ENCODE data around the gene KLF13.

KLF13 gene

DNA sequence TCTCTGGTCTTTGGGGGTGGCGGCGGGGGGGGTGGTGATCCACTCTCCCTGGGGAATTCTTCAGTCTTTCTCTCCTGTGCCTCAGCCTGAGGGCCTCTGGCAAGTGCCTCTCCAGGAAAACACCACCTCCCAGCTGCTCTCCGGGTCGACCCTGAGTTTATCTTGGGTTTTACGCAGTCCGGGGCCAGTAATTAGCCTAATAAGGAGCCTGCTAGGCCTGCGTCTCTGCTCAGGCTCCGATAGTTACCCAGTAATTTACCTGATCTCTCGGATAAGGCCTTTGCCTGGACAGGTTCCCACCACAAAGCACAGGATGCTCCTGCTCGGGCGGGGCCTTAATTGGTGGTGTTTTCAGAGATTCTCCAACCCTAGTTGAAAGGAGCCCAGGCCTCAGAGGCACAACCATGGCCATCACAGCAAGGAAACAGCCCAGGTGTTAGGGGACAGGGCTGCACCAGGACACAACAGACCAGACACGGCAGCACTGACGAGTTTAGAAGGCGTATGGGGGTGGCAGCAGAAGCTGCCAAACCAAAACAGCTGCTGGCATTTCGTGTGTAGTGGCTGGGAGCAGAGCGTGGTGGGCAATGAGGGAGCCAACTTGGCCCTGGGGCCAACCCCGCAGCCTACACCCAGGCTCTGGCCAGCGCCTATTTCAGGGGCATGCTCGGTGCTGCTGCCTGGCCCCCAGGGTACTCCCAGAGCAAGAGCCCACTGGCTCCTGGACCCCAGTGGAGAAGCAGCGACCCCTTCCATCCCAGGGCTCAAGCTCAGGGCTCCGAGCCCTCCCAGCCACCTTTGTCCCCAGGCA lies 71.4 kb downstream of the KLF13 start:
- Histone ChIP-seq H3K4me2 (ENCODE audit: low read length) (peak overlapping the region; percentile 52), H3K79me2 (ENCODE audit: control insufficient read depth, low read length) (no peaks in the 10 kb centered on the region), H3K9me2 (replicated peaks; ENCODE audit: control insufficient read depth, low read length) (no peaks in the 10 kb centered on the region), H3K36me3 (ENCODE audit: control insufficient read depth, low read length) (no peaks in the 10 kb centered on the region), H3K27ac (ENCODE audit: low read depth, low read length) (no peak overlapping the region), H4K20me1 (ENCODE audit: control insufficient read depth, insufficient read depth, low read depth, low read length) (no peaks in the 10 kb centered on the region), H3K9me3 (ENCODE audit: control insufficient read depth, insufficient read depth, low read length) (no peaks in the 10 kb centered on the region), H3F3A (ENCODE audit: control insufficient read depth, insufficient read depth) (peaks cover 4% of the 10 kb centered on the region), H3K27me3 (ENCODE audit: control insufficient read depth, low read length) (peaks cover 4% of the 10 kb centered on the region), H3K4me1 (ENCODE audit: control insufficient read depth, low read length) (peaks cover 31% of the 10 kb centered on the region), H3K4me3 (ENCODE audit: low read length) (no peak overlapping the region)
- no peak for TF ChIP-seq EZH2phosphoT487 (IDR thresholded peaks at IDR 0.05; ENCODE audit: borderline replicate concordance, low read length)
- TF ChIP-seq, protein P1, sequence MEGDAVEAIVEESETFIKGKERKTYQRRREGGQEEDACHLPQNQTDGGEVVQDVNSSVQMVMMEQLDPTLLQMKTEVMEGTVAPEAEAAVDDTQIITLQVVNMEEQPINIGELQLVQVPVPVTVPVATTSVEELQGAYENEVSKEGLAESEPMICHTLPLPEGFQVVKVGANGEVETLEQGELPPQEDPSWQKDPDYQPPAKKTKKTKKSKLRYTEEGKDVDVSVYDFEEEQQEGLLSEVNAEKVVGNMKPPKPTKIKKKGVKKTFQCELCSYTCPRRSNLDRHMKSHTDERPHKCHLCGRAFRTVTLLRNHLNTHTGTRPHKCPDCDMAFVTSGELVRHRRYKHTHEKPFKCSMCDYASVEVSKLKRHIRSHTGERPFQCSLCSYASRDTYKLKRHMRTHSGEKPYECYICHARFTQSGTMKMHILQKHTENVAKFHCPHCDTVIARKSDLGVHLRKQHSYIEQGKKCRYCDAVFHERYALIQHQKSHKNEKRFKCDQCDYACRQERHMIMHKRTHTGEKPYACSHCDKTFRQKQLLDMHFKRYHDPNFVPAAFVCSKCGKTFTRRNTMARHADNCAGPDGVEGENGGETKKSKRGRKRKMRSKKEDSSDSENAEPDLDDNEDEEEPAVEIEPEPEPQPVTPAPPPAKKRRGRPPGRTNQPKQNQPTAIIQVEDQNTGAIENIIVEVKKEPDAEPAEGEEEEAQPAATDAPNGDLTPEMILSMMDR (IDR thresholded peaks at IDR 0.05; ENCODE audit: low read depth, low read length, poor library complexity, severe bottlenecking), result no peak

DNA sequence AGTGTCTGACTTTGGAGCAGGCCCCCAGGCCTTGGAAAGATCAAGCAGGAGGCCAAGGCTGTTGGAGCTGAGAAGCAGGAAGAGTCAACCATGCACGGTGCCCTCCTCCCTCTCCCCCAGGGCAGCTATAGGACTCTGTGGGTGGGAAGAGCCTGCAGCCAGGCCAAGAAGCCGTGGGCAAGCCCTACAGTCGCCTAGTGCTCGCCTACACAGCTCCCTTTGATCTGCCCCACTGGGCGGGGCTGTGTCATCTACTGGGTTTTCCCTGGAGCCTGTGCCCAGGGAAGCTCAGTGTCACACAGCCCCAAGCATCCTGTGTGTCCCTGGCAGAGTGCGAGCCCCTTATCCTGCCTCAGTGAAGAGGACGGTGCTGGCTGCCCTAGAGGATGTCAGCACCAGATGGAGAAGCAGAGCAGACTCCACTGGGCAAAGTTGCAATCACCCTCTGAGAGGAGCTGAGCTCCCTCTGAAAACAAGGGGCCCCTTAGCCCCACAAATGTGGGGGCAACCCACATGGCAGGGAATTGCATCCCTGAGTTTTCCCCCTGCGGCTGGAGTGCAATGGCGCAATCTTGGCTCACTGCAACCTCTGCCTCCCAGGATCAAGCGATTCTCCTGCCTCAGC lies 72.2 kb downstream of the KLF13 start:
- H3K4me2 ChIP-seq (ENCODE audit: low read length), result no peak overlapping the region
- H3K4me3 ChIP-seq (ENCODE audit: low read length), result no peak overlapping the region
- TF ChIP-seq EZH2phosphoT487 (IDR thresholded peaks at IDR 0.05; ENCODE audit: borderline replicate concordance, low read length), result no peak
- TF ChIP-seq, protein P1 (IDR thresholded peaks at IDR 0.05; ENCODE audit: low read depth, low read length, poor library complexity, severe bottlenecking), result no peak
- H3K36me3 ChIP-seq (ENCODE audit: control insufficient read depth, low read length), result no peaks in the 10 kb centered on the region
- H3K9me2 ChIP-seq (replicated peaks; ENCODE audit: control insufficient read depth, low read length), result no peaks in the 10 kb centered on the region
- H3K27me3 ChIP-seq (ENCODE audit: control insufficient read depth, low read length), result no peaks in the 10 kb centered on the region
- H3K27ac ChIP-seq (ENCODE audit: low read depth, low read length), result no peak overlapping the region
- H4K20me1 ChIP-seq (ENCODE audit: control insufficient read depth, insufficient read depth, low read depth, low read length), result no peaks in the 10 kb centered on the region
- no peaks in the 10 kb centered on the region for H3K79me2 ChIP-seq (ENCODE audit: control insufficient read depth, low read length)
- H3K9me3 ChIP-seq (ENCODE audit: control insufficient read depth, insufficient read depth, low read length), result peaks cover 2% of the 10 kb centered on the region; the same call in 1 of the 2 replicates
- H3K4me1 ChIP-seq (ENCODE audit: control insufficient read depth, low read length), result peaks cover 26% of the 10 kb centered on the region
- H3F3A ChIP-seq (ENCODE audit: control insufficient read depth, insufficient read depth), result peaks cover 4% of the 10 kb centered on the region

DNA sequence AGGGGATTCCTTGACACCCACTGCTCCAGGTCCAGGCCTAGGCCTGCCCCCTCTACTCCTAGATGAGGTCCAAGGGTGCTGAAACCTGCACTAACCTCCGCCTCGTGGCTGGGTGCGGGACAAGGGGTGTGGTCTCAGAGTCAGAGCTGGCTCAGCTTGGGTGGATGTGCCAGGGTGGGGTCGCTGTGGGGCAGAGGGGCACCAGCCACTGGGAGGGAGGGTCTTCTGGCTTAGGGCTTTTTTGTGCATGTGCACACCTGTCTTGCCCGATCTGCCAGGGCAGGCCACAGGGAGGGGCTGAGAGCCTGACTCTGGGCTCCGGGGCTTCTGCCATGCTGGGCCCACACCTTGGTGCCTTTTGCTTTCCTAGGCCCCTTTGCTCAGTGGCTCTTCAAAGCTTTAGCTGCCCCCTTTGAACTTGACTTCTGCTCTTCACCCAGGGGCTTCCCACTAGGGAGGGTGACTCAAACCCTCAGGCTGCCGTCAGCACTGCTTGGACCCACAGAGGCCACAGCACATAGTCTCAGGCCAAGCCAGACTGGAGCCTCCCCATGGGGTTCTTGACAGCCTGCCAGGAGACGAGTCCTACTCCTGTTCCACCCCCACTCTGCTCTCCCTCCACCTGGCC lies 73.0 kb downstream of the KLF13 start:
- Histone ChIP-seq H3K79me2 (ENCODE audit: control insufficient read depth, low read length) (no peaks in the 10 kb centered on the region), H3K9me2 (replicated peaks; ENCODE audit: control insufficient read depth, low read length) (no peaks in the 10 kb centered on the region), H3K9me3 (ENCODE audit: control insufficient read depth, insufficient read depth, low read length) (peaks cover 7% of the 10 kb centered on the region; the same call in 1 of the 2 replicates), H3K4me3 (ENCODE audit: low read length) (no peak overlapping the region), H3K27me3 (ENCODE audit: control insufficient read depth, low read length) (no peaks in the 10 kb centered on the region), H4K20me1 (ENCODE audit: control insufficient read depth, insufficient read depth, low read depth, low read length) (no peaks in the 10 kb centered on the region), H3K4me2 (ENCODE audit: low read length) (no peak overlapping the region), H3K36me3 (ENCODE audit: control insufficient read depth, low read length) (no peaks in the 10 kb centered on the region), H3K4me1 (ENCODE audit: control insufficient read depth, low read length) (peaks cover 25% of the 10 kb centered on the region), H3F3A (ENCODE audit: control insufficient read depth, insufficient read depth) (peaks cover 1% of the 10 kb centered on the region), H3K27ac (ENCODE audit: low read depth, low read length) (no peak overlapping the region)
- no peak for TF ChIP-seq EZH2phosphoT487 (IDR thresholded peaks at IDR 0.05; ENCODE audit: borderline replicate concordance, low read length)
- TF ChIP-seq, protein P1 (IDR thresholded peaks at IDR 0.05; ENCODE audit: low read depth, low read length, poor library complexity, severe bottlenecking), result no peak
